Neutrophil (primary cell): ENCODE results near the gene PRR33.
A peak's percentile ranks its signal among the peaks of the same experiment; 100 is the strongest.

Experiments
- H3K27ac ChIP-seq: fragments of 200-600 bp; sonication (generic); 2 replicates; pipeline ENCODE4 v1.5.1; 2016; ENCODE audit warnings: mild to moderate bottlenecking, moderate library complexity
- H3K27me3 ChIP-seq: fragments of 200-600 bp; sonication (generic); 2 replicates; pipeline ENCODE4 v1.6.0; 2016; ENCODE audit warnings: mild to moderate bottlenecking
- H3K36me3 ChIP-seq: fragments of 200-600 bp; sonication (generic); 2 replicates; pipeline ENCODE4 v1.5.1; 2017
- H3K4me1 ChIP-seq, 2 experiments: fragments of 200-600 bp in 1 of 2; sonication (generic) in 1 of 2; 1 replicate in 1 of 2; 2 replicates in 1 of 2; pipeline versions ENCODE4 v1.5.1 to v1.6.1; 2013 to 2016; ENCODE audit warnings: low read depth in 1 of 2, low read length in 1 of 2, mild to moderate bottlenecking in 1 of 2, moderate library complexity in 1 of 2; ENCODE audit not compliant: control insufficient read depth in 1 of 2, insufficient read depth in 1 of 2
- H3K4me3 ChIP-seq, 2 experiments: fragments of 200-600 bp in 1 of 2; sonication (generic) in 1 of 2; 1 replicate in 1 of 2; 2 replicates in 1 of 2; pipeline ENCODE4 v1.5.1; 2013 to 2016; ENCODE audit warnings: low read depth in 1 of 2, low read length in 1 of 2, mild to moderate bottlenecking in 1 of 2, moderate library complexity in 1 of 2
- H3K9me3 ChIP-seq: fragments of 200-600 bp; sonication (generic); 2 replicates; pipeline ENCODE4 v1.5.1; 2016
- CTCF ChIP-seq: fragments of 200-600 bp; sonication (generic); IDR thresholded peaks from 2 replicates; pipeline ENCODE4 v1.5.1; 2016; ENCODE audit warnings: antibody characterized with exemption

The PRR33 gene

GRCh38 chr11:1867381-1867780, 24.3 kb downstream of the PRR33 start:
- Histone ChIP-seq H3K36me3 (peaks cover 97% of the 10 kb centered on the region), H3K9me3 (no peaks in the 10 kb centered on the region), H3K27me3 (no peaks in the 10 kb centered on the region), H3K27ac (no peak overlapping the region), H3K4me3 (no peak overlapping the region), H3K4me1 (peaks cover 19 to 98% of the 10 kb centered on the region in 2 experiments)
- no peak for TF ChIP-seq CTCF

GRCh38 chr11:1866776-1867175, 24.9 kb downstream of the PRR33 start:
- Histone ChIP-seq H3K36me3 (peaks cover 100% of the 10 kb centered on the region), H3K27me3 (no peaks in the 10 kb centered on the region), H3K4me1 (peaks cover 25 to 98% of the 10 kb centered on the region in 2 experiments), H3K9me3 (no peaks in the 10 kb centered on the region), H3K4me3 (no peak overlapping the region), H3K27ac (peak overlapping the region; percentile 28)
- no peak for TF ChIP-seq CTCF

- H3K27me3 ChIP-seq, result no peaks in the 10 kb centered on the region
- H3K4me3 ChIP-seq, result no peak overlapping the region
- H3K36me3 ChIP-seq, result peaks cover 98% of the 10 kb centered on the region
- H3K4me1 ChIP-seq, result peaks cover 26 to 98% of the 10 kb centered on the region in 2 experiments
- no peaks in the 10 kb centered on the region for H3K9me3 ChIP-seq
- H3K27ac ChIP-seq, result peak overlapping the region; percentile 28
- TF ChIP-seq CTCF, result no peak
Observed at GRCh38 chr11:1866226-1866625, 25.5 kb downstream of the PRR33 start.

- Histone ChIP-seq H3K36me3 (peaks cover 96% of the 10 kb centered on the region), H3K9me3 (no peaks in the 10 kb centered on the region), H3K4me3 (peak overlapping the region in 1 of 2 experiments; percentile 47), H3K27me3 (no peaks in the 10 kb centered on the region), H3K4me1 (peaks cover 31 to 98% of the 10 kb centered on the region in 2 experiments), H3K27ac (peak overlapping the region; percentile 79)
- TF ChIP-seq CTCF, result no peak
Observed at GRCh38 chr11:1864831-1865665, 26.6 kb downstream of the PRR33 start.

- peaks cover 38 to 98% of the 10 kb centered on the region in 2 experiments for H3K4me1 ChIP-seq
- peaks cover 96% of the 10 kb centered on the region for H3K36me3 ChIP-seq
Observed at GRCh38 chr11:1864231-1864630, 27.5 kb downstream of the PRR33 start.

More at GRCh38 chr11:1864231-1864630, 27.5 kb downstream of the PRR33 start:
- no peaks in the 10 kb centered on the region for H3K27me3 ChIP-seq
- H3K4me3 ChIP-seq, result peak overlapping the region in 1 of 2 experiments; percentile 47
- H3K27ac ChIP-seq, result peak overlapping the region; percentile 79
- TF ChIP-seq CTCF, result no peak
- no peaks in the 10 kb centered on the region for H3K9me3 ChIP-seq
